Measurements from ENCODE around the gene AOAH.

DNA sequence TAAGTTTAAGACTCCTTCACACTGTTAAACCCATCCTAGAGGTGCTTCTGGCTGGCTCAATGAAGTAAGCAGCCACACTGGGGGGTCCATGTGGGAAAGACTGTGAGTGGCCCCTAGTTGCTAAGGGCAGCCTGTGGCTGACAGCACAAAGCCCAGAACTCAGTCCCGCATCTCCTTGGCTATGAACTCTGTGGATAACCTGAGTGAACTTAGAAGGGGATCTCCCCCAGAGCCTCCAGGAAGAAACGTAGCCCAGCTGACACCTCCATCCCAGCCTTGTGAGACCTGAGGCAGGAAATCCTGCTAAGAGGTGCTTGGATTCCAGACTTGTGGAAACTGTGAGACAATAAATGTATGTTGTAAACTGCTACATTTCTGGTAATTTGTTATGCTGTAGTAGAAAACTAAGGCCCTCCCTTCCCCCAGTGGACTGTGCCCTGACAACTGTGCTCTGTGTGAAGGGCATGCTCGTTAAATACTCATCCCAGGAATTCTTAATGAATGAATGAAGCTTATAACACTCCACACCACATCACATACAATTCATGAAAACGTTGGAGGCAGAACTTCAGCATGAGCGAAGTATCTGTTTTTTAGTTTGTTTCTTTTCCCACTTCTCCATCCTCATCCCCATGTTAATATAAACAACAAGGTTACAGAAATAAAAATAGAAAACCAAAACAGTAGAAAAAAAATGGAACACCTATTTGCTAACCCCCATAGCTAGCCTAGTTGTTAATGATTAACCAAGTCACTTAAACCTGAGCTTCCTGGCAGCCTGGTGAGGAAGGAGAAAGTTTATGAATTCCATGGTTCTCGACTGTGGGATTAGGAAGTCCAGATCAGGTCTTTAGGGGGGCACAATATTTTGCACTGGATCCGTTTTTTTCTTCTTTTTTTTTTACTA is 36.8 kb upstream of the AOAH start:
- TF ChIP-seq EP300 (IDR thresholded peaks at IDR 0.05) = no peak
- TF ChIP-seq, protein P1, sequence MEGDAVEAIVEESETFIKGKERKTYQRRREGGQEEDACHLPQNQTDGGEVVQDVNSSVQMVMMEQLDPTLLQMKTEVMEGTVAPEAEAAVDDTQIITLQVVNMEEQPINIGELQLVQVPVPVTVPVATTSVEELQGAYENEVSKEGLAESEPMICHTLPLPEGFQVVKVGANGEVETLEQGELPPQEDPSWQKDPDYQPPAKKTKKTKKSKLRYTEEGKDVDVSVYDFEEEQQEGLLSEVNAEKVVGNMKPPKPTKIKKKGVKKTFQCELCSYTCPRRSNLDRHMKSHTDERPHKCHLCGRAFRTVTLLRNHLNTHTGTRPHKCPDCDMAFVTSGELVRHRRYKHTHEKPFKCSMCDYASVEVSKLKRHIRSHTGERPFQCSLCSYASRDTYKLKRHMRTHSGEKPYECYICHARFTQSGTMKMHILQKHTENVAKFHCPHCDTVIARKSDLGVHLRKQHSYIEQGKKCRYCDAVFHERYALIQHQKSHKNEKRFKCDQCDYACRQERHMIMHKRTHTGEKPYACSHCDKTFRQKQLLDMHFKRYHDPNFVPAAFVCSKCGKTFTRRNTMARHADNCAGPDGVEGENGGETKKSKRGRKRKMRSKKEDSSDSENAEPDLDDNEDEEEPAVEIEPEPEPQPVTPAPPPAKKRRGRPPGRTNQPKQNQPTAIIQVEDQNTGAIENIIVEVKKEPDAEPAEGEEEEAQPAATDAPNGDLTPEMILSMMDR (IDR thresholded peaks at IDR 0.05) = no peak

Data from suprapubic skin (tissue), 3 donors.